Medulla oblongata (tissue), 1 donor: ENCODE results near the gene TOMM40L.
"Not testable (repeated sequence)": the region's sequence is repeated elsewhere in the genome, so short reads cannot be mapped to it uniquely, and the experiment has no call there.

Source experiments
- DNase-seq: peaks from one replicate; pipeline ENCODE4 v3.0.0-alpha.2; 2015; ENCODE audit errors: extremely low spot score

TOMM40L gene

GRCh38 chr1:161257109-161257508 is 31.2 kb downstream of the TOMM40L start:
- not testable (repeated sequence) for DNase-seq

GRCh38 chr1:161258439-161259344 is 32.8 kb downstream of the TOMM40L start, which contains the start of gene PCP4L1:
TSS of gene PCP4L1 (plus strand) at chr1:161258745. CDS start at chr1:161258975, 230 bp downstream.
- DNase-seq = peak; percentile 72

- DNase-seq = no peak
Observed at GRCh38 chr1:161259345-161259702, 33.5 kb downstream of the TOMM40L start.

GRCh38 chr1:161259765-161260164 is 33.9 kb downstream of the TOMM40L start:
- no peak for DNase-seq

- DNase-seq = no peak
Observed at GRCh38 chr1:161260376-161261260, 34.8 kb downstream of the TOMM40L start.

- DNase-seq = no peak
Observed at GRCh38 chr1:161261261-161262235, 35.7 kb downstream of the TOMM40L start.

- no peak for DNase-seq
Observed at GRCh38 chr1:161265305-161265704, 39.4 kb downstream of the TOMM40L start.

GRCh38 chr1:161266202-161266601 is 40.3 kb downstream of the TOMM40L start:
- DNase-seq = no peak

GRCh38 chr1:161266836-161267235 is 41.0 kb downstream of the TOMM40L start:
- DNase-seq = no peak

- peak; percentile 37 for DNase-seq
Observed at GRCh38 chr1:161267321-161267720, 41.5 kb downstream of the TOMM40L start.

GRCh38 chr1:161273402-161273801 is 47.5 kb downstream of the TOMM40L start:
- no peak for DNase-seq

- DNase-seq = no peak
Observed at GRCh38 chr1:161274874-161275273, 49.0 kb downstream of the TOMM40L start.
